CD4-positive, alpha-beta T cell treated with Interferon alpha-2 for 1 hour (primary cell): ENCODE measurements around the gene C1QB.

Experiments
- DNase-seq, 2 donors: peaks; one replicate each; pipeline ENCODE4 v3.0.0-alpha.2; 2020 to 2022

C1QB gene, protein sequence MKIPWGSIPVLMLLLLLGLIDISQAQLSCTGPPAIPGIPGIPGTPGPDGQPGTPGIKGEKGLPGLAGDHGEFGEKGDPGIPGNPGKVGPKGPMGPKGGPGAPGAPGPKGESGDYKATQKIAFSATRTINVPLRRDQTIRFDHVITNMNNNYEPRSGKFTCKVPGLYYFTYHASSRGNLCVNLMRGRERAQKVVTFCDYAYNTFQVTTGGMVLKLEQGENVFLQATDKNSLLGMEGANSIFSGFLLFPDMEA

DNA sequence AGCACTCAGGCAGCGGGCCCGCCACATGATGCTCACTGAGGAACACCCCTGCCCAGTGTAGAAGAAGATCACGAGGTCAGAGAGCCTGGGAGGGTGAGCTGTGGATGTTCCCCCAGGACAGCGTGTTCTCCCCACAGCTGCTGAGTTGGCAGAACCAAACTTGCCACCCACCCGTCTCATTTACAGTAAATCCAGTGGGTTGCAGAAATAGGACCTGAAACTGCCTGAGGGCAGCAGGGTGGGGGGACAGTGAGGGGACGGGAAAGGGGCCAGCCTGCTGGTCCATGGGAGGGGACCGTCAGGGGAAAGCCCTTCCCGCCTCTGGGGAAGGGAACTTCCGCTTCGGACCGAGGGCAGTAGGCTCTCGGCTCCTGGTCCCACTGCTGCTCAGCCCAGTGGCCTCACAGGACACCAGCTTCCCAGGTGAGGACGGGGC lies at the start of gene C1QB:
Gene C1QB (plus strand): TSS at position 356 of the 436 bp plus-strand sequence. CDS start 6,227 bp downstream, outside the sequence.
- DNase-seq, result no peak

DNA sequence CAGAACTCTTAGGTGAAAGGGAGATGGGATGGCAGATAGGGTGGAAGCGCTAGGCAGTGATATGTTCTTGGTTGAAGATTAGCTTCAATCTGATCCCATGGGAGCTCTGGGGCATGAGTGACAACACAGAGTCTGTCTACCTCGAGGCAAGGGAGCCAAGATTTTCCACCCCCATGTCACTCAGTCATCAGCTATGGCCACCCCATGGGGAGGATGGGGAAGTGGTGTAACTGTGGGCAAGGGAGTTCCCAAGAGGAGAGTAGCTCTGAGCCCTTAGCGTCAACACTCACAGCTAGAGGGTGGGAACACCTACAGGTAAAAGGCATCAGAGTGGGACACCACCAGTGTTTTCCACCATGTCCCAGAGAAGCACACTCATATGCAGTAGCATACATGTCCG lies 46.9 kb upstream of the C1QB start:
- DNase-seq, result no peak

DNA sequence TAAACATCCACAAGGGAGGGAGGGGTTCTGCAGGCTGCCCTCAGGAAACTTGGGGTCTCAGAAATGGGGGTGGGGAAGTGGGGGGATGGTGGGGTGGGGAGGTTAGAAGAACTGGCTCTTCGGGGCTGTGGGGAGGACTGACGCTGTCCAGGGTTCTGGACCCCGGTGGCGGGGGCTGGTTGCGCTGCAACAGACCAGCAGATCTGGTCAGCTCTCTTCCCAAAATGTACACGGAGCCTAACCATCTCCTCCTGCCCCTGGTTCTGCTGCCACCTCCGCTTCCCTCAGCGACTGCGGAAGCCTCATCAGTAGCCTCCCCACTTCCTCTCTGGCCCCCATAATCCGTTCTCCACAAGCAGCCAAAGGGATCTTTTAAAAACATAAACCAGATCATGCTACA lies 45.9 kb upstream of the C1QB start:
- no peak for DNase-seq

DNA sequence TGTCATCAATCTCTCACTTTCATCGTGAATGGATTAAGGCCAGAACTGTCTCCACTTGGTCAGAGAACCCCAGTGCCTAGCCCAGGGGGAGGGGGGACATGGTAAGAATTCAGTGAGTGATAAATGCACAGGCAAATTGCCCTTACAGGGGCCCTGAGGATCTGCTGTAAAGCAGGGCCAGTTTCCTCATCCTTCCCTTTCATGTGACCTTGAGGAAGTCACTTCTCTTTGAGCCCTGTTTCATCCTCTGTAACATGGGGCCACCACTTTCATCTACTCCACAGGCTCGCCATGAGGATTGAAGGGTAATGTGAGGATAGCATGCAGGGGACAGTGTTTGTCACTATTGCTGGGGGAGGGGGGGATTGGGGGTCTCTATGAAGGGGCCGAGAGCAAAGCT lies 44.7 kb upstream of the C1QB start:
- no peak for DNase-seq

DNA sequence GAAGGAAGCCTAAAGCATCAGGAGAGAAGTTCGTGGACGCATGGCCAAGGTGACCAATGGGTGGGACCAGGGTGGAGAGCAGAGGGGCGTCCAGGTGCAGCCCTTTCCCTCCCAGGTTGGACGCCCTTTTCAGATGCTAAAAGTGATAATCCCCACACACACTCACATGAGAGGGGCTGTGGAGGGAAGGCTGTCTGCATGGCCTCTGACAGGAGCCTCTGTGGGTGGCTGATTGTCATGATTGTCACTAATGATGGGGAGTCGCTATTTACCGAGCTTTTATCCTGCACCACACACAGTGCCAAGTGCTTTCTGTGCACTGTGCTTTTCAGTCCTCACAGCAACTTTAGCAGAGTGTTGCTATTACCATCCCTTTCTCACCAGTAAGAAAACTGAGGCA lies 43.7 kb upstream of the C1QB start:
- DNase-seq, result no peak

DNA sequence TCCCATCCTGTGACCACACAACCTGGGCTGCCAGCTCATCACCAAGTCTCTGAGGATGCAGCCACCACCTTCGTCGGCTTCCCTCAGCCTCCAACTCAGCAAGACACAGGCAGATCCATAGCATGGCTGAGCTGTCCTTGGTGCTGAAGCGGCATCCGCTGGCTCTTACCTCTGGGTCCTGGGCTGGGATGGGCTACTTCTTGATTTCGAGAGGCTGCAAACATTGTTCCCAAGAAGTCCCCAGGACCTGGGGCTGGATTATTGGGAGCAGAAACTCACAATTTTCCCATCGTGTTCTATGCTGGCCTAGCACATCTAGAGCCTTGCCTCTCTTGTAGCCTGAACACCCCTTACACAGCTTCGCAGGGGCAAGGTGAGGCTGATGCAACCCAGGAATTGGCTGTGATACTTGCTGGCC lies 41.5 kb upstream of the C1QB start:
- DNase-seq, result no peak

DNA sequence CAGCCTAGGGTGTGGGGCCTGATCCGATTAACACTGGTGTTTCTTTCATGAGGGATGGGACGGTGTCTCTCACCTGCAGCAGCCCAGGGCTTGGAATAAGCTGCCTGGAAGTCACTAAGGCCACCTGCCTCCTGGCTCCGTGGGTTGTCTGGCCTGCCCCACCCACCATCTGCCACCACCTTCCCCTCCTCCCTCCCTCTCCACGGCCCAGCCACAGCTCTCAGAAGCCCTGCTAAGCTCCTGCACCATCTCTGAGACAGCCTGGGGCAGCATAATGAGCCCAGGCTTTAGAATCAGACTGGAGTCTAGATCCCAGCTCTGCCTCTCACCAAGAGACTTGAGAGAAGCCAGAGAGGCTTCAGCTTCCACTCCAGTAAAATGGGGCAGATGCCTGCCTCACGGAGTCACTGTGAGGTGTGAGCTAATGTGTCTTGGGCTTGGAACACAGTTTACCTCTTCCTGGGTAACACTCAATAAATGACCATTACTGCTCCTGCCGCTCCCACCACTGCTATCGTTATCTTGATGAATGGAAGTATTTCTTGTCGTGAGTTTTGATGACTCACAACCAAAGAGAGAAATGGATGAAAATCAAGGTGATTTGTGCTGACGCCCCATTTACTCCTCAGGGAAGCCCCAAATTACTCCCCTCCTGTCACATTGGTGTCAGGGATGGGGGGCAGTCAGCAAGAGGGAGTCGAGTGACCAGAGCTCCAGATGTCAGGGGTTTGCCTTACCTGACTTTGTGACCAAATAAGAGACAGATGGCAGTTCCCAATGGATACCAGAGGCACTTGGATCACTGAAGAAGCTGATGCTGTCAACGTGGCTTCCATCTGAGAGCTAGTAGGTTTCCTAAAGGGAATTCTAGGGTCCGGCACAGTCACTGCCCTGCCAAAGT lies 40.1 kb upstream of the C1QB start:
- DNase-seq, result no peak

DNA sequence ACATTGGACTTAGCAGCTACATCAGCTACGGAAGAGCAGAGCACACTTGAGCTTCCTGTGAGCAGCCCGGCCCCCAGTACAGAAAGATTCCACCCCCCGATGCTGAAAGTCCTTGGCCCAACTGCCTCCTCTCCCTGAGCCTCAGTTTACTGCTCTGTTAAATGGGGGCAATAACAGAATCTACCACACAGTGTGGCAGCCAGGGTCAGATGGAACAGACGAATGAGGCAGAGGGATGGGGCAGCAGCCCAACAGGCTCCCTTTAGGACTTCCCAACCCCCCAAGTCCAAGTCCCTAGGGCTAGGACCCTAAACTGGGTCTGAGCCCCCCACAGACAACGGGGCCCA lies 39.5 kb upstream of the C1QB start:
- no peak for DNase-seq

DNA sequence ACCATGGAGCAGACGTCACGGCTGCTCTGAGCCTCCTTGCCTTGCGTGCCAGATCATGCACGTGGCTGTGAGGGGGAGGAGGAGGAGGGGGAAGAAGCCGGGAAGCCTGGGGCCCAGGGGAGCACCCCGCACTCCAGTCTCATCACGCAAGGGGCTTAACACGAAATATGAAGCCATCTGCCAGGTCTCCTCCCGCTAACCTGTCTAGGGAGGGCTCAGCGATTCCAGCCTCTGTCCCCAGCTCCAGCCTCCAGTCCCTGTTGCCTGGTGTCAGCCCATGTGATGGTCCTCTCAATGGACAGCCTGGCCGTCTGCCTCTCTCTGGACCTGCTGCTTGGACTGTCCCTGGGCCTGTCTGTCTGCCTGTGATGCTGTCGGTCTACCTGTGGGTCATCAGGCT lies 39.1 kb upstream of the C1QB start:
- DNase-seq, result no peak

DNA sequence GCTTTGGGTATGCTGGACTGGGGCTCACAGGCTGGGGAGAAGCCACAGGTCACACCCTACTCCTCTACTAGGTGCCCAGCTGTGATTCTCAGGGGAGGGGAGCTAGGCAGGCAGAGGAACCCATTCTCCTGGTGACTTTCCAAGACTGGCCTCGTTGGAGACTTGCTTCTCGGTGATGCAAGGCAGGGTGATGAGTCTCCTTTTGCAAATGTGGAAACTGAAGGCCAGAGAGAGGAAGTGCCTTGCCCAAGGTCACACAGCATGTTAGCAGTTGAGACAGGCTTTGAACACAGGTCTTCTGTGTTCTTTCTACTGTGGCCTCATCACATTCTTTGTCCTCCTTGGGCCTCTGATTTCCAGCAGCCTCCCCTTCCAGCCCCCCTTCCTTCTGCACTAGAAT lies 37.1 kb upstream of the C1QB start:
- no peak for DNase-seq

DNA sequence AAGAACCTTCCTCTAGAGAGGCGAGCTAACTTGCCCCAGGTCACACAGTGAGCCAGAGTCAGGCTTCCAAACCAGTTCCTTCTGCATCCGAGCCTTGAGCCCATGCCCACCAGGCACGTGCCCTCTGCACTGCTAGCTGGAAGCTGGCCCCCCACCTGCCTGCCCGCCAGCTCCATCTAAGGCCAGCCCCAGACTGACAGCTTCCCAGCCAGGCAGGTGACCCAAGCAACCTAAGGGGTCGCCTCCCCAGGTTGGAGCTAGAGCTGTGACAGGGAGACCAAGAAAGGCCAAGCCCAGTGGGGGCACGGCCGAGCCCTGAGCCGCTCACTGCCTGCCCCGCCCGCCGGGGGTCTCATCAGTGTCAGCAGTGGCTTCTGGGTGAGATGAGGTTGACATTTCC lies 36.5 kb upstream of the C1QB start:
- no peak for DNase-seq

DNA sequence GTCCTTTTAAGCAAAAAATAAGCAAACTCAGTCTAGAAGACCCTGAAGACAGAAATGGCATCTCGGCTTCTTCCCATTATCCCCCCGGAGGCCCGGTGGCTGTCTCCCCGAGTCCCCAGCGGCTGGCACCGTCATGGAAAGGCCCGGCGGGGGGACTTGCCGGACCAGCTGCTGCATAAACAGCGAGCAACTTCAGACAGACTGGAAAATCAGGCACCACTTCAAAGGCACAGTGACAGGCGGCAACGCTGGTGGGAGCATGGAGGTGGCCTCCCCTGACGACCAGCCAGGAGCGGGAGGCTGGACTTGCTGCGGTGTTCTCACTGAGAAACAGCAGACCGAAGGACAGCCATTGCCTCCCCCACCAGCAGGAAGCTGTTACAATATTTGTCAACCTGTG lies 35.0 kb upstream of the C1QB start:
- no peak for DNase-seq

DNA sequence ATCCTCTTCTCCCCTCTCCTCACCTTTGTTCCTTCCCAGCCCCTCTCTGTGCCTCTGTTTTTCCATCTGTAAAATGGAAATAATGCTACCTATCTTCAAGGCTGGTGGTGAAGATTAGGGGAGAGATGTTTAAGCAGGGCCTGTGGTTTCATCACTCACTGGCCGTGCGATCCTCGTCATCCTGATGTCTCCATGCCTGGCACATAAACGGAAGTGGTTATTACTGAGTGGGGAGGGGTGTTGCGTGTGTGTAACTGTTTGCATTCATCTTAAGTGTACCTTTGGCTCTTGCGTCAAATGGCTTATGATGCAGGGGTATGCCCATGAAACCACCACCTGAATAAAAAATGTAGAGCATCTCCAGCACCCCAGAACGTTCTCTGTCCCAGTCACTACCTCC lies 33.8 kb upstream of the C1QB start:
- no peak for DNase-seq

DNA sequence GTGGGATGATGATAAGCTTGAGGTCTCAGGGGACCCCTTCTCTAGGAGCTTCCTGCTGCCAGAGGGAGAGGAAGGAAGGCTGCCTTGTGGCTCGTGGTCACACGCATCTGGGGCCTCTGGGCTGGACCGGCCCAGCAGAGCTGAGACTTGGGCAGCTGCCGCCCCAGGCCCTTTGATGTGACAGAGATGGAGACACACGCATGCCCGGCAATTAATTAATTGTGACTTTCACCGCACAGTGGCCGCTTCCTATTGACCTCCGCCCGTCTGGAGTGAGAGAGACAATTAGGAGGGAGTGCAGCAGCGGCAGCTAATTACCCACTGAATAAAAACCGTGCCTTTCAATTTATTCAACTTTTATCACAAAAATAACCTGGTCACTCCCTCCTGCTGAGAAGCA lies 33.2 kb upstream of the C1QB start:
- no peak for DNase-seq

DNA sequence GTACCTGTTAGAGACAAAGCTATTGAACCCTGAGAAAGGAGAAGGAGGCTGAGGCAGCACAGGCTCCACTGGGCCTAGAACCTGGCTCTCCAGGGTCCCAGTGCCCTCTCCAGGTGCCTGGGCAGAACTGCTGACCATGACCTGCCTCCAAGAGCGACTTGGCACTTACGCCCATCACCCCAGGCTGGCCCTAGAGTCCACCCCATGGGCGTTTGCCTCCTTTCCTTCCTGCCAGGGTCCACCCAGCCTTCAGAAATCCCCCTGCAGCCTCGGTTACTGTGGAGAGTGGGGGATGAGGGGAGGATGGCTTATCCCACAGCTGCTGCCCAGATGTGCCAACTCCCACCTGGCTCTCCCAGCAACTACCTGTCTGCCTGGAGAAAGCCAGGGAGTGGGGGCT lies 31.3 kb upstream of the C1QB start:
- DNase-seq, result no peak

DNA sequence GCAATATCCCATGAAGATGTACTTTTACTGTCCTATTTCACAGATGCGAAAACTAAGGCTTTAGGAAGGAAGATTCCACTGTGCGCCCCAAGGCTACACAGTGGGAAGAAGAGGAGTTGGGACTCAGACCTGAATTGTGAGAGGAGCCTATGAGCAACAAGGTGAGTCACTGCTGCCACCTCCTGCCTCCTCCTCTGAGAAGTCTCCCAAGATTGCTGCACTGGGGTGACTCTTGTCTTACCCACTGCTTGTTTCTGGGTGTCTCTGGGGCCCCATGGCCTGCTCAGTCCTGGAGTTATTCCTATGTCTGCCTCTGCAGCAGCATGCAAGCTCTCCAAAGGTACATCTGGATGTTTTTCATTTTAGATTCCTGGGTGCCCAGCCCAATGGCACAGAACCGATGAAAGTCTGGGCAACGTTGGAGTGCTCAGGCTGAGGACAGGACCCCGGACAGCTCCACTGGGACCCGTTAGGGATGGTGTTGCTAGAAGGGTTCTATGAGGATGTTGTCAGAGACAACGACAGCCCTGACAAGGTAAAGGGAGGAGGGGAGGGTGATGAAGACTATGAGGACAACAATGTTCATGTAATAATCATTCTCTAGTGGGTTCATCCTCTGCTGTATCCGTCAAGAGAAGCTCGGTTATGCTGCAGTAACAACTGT lies 27.6 kb upstream of the C1QB start:
- DNase-seq, result no peak

DNA sequence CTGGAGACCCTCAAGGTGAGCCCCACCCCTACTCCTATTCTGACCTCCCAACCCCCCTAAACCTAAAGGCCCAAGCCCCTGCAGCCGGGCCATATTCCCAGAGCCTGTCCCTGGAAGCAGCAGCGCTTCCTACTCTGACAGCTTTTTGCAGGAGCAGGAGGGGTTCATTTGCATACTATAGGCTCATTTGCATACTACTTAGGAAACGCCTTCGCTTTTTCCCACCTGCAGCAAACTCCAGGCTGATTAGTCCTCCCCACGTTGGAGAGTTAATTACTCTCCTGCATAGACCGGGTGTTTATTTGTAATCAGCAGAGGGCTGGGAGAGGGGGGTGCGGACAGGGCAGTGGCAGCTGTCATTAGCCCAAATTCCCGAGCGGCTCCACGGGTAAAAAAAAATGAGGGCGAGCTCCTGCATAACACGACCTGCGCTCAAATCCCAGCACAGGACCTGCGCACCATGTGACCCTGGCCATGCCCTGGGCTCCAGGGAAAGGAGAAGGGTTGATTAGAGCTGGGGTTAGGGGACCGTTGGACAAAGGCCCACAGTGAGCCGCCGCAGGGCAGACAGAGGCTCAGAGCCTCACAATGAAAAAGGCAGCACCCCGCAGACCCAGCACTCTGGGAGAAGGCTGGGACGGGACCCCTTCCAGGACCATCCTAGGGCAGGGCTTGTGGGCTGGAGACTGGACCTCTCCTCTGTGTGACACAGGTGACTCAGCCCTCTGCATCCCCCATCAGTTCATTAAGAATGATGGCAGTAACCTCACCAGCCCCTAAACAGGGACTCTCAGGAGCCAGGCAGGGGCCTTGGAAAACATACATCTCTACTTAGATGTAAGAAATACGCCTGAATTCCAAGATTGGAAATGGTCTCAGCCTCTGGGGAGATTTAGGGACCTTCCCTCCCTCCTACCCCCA lies 26.5 kb upstream of the C1QB start:
- no peak for DNase-seq

DNA sequence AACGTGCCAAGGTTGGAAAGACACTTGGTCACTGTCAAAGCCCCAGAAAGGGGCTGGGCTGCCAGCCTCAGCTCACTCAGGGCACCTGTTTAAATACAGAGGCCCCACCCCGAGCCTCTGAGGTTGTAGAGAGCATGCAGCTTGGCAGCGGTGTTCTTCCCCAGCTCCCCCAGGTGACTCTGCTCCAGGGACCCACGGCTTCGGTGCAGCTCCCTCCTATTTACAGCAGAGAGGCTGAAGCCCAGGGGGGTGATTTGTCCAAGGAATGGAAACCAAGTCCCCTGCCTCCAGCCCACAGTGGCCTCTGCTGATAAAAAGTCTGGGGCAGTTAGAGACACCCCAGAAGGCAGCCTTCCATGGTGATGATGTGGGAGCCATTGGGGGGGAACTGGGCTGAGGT lies 25.7 kb upstream of the C1QB start:
- no peak for DNase-seq

DNA sequence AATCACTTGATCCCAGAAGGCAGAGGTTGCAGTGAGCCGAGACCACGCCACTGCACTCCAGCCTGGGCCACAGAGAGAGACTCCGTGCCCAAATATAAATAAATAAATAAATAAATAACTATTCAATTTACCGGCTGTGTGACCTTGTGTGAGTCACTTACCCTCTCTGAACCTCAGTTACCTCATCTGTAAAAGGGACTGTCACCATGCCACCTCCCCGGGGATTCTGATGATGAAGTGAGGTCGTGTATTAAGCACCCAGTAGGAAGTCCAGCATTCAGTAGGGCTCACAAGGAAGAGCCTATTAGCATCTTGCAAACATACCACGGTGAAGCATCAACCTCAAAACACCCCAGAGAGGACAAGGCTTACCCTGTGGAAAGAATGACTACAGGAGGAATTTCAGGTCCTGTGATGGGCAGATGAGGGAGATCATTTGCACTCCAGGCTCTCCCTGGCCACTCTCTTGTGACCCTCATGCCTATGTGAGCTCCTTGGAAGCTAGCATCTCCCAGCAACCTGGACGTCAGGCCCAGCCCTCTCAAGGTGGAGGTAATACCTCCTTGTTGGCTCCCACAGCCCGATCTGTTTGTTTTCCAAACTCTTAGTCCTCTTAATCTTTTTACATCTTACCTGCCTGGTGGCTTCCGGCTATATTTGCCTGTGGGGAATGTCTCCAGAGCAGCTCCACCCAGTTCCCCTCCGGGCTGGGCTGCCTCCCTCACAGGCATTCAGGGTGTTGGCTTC lies 24.2 kb upstream of the C1QB start:
- DNase-seq, result no peak

DNA sequence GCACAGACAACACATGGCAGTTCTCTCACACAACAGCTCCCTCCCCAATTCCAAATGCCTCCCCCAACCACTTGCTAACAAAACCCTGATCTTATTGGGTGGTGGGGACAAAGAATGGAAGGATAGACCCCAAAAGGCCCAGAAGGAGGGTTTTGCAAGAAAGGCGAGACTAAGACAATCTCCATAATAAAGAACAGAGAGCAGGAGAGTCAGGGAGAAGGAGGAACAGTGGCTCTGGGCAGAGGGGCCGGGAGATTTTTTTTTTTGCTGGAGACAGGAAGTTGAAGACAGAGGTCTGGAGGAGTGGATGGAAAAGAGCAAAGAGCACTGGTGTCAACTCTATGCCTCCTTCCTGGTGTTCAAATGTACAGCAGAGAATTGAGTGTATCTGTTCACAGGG lies 23.1 kb upstream of the C1QB start:
- no peak for DNase-seq

DNA sequence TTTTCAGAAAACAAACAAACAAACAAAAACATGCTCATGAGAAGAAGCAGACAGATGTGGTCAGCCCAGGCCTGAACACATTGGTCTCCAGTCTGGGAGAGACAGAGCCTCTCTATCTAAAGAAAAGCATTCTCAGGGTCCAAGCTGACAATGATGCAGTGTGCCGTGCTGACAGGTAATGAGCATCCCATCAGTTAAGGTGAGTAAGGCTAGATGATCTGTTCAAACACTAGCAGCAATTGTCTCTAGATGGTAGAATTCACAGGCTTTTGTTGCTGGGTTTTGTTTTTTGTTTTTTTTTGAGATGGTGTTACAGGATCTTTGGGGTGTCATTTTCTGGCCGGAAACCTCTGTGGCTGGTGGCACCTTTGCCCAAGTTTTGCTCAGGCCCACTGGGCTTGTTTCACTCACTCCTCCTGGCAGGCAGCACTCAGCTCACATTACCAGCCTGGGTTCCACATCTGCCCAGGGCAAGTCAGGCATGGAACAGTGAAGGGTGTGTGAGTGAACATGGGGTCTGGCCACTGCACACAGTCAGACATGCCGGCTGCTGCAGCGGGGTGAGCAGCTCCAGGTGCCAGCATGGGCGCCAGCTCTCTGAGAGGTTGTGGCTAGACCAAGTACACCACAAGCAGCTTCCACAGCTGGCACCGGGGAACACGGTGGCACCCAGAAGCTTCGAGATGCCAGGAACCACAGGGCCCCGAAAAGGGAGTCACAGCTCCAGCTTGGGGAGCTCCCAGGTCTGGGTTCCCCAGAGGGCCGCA lies 19.2 kb upstream of the C1QB start:
- no peak for DNase-seq
